ENCODE data around the gene CCDC88C. TPM values are rescaled to one million over a fixed set of nuclear protein-coding genes. Genes with fewer than 3 reads are reported as not detected.

CCDC88C gene
- total RNA-seq, 1 donor from 2014 or later = 12.4 TPM

DNA sequence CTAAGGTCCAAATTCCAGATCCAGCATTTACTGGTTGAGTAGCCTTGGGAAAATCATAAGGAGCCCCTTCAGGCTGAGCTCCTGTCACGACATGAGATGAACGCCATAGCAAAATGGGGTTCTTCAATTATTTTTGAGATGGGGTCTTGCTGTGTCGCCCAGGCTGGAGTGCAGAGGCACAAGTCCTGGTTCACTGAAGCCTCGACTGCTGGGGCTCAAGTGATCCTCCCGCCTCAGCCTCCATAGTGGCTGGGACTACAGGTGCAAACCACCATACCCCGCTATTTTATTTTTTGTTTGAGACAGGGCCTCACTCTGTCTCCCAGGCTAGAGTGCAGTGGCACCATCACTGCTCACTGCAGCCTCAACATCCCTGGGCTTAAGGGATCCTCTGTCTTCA, 147.4 kb downstream of the CCDC88C start:
- FAIRE-seq = no peak
- peaks cover 7% of the 10 kb centered on the region for H3K27me3 ChIP-seq (ENCODE audit: insufficient read depth, low read length)
- H3K9me3 ChIP-seq (ENCODE audit: insufficient read depth, low read depth, low read length) = no peaks in the 10 kb centered on the region
- no peak overlapping the region for H3K27ac ChIP-seq (ENCODE audit: low read depth, low read length)
- no peak overlapping the region for H2AFZ ChIP-seq (ENCODE audit: low read depth, low read length)
- no peaks in the 10 kb centered on the region for H3K4me1 Mint-ChIP-seq (ENCODE audit: low read depth, unreplicated experiment)
- no peaks in the 10 kb centered on the region for H3K36me3 ChIP-seq (ENCODE audit: insufficient read depth, low read length)
- no peak overlapping the region for H3K9ac ChIP-seq (ENCODE audit: low read length)
- H3K4me3 ChIP-seq (ENCODE audit: insufficient read depth, low read depth, low read length) = no peak overlapping the region
- no peak overlapping the region for H3K4me3 Mint-ChIP-seq (ENCODE audit: unreplicated experiment)
- no peaks in the 10 kb centered on the region for H3K79me2 ChIP-seq (ENCODE audit: insufficient read depth, low read length)
- H3K27ac Mint-ChIP-seq (ENCODE audit: unreplicated experiment) = no peak overlapping the region
- no peak for TF ChIP-seq EZH2 (IDR thresholded peaks at IDR 0.05; ENCODE audit: insufficient read depth, low read length)
- TF ChIP-seq, protein P1, sequence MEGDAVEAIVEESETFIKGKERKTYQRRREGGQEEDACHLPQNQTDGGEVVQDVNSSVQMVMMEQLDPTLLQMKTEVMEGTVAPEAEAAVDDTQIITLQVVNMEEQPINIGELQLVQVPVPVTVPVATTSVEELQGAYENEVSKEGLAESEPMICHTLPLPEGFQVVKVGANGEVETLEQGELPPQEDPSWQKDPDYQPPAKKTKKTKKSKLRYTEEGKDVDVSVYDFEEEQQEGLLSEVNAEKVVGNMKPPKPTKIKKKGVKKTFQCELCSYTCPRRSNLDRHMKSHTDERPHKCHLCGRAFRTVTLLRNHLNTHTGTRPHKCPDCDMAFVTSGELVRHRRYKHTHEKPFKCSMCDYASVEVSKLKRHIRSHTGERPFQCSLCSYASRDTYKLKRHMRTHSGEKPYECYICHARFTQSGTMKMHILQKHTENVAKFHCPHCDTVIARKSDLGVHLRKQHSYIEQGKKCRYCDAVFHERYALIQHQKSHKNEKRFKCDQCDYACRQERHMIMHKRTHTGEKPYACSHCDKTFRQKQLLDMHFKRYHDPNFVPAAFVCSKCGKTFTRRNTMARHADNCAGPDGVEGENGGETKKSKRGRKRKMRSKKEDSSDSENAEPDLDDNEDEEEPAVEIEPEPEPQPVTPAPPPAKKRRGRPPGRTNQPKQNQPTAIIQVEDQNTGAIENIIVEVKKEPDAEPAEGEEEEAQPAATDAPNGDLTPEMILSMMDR (IDR thresholded peaks at IDR 0.05; ENCODE audit: insufficient read depth, low read depth, low read length) = no peak
- no peak for DNase-seq (ENCODE audit: low read depth)
- no peaks in the 10 kb centered on the region for H3K36me3 Mint-ChIP-seq (ENCODE audit: low read depth, unreplicated experiment)
- H4K20me1 ChIP-seq (ENCODE audit: insufficient read depth, low read length) = no peaks in the 10 kb centered on the region
- H3K4me2 ChIP-seq (ENCODE audit: low read length) = no peak overlapping the region
- peaks cover 17% of the 10 kb centered on the region for H3K27me3 Mint-ChIP-seq (ENCODE audit: low read depth, unreplicated experiment)
- no peaks in the 10 kb centered on the region for H3K4me1 ChIP-seq (ENCODE audit: insufficient read depth, low read length)
- no peaks in the 10 kb centered on the region for H3K9me3 Mint-ChIP-seq (ENCODE audit: unreplicated experiment)

DNA sequence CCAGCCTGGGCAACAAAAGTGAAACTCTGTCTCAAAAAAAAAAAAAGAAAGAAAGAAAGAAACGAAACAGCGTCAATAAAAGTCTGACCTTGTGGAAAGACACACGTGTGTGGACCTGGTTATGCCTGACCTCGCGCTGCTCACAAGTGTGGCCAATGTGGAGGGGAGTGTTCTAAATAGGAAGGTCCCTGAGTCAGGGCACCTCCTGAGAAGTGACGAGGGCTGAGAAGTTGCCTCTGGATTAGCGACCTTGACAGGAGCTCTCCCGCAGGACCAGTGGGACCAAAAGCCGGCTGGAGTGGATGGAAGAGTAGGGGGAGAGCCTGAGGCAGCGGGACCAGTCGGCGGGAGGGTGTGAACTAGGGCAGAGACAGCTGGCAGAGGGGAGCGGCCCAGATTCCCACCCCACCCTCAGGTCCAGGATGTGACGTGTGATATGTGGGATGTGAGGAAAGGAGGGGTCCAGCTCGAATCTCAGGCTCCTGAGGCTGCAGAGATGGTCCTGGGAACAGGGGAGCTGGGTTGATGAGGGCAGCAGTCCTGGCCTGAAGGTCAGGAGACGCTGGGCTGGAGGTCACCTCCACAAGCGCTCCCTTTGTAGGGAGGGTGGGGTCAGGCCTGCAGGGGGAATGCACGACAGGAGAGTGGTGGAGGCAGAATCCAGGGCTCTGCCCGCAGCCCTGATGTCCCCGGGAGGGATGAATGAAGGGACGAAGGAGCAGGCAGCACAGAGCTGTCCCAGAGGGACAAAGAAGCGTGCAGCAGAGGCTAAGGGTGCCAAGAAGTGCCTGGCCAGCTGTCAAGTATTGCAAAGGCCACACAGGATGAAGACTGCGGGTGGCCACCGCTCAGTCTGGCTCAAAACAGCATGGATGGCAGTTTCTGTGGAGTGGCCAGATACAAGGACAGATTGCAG, 148.3 kb downstream of the CCDC88C start:
- peak overlapping the region; percentile 2 for H3K4me2 ChIP-seq (ENCODE audit: low read length)

More for the DNA sequence above, 148.3 kb downstream of the CCDC88C start:
- Histone ChIP-seq H3K9me3 (ENCODE audit: insufficient read depth, low read depth, low read length) (no peaks in the 10 kb centered on the region), H3K36me3 (ENCODE audit: insufficient read depth, low read length) (no peaks in the 10 kb centered on the region), H3K27me3 (ENCODE audit: insufficient read depth, low read length) (peaks cover 13% of the 10 kb centered on the region), H3K9ac (ENCODE audit: low read length) (no peak overlapping the region), H4K20me1 (ENCODE audit: insufficient read depth, low read length) (no peaks in the 10 kb centered on the region), H3K4me1 (ENCODE audit: insufficient read depth, low read length) (no peaks in the 10 kb centered on the region), H2AFZ (ENCODE audit: low read depth, low read length) (peak overlapping the region; percentile 26), H3K27ac (ENCODE audit: low read depth, low read length) (no peak overlapping the region), H3K79me2 (ENCODE audit: insufficient read depth, low read length) (no peaks in the 10 kb centered on the region), H3K4me3 (ENCODE audit: insufficient read depth, low read depth, low read length) (no peak overlapping the region)
- H3K36me3 Mint-ChIP-seq (ENCODE audit: low read depth, unreplicated experiment) = no peaks in the 10 kb centered on the region
- no peaks in the 10 kb centered on the region for H3K9me3 Mint-ChIP-seq (ENCODE audit: unreplicated experiment)
- no peaks in the 10 kb centered on the region for H3K4me1 Mint-ChIP-seq (ENCODE audit: low read depth, unreplicated experiment)
- H3K27me3 Mint-ChIP-seq (ENCODE audit: low read depth, unreplicated experiment) = peaks cover 22% of the 10 kb centered on the region
- no peak for FAIRE-seq
- H3K4me3 Mint-ChIP-seq (ENCODE audit: unreplicated experiment) = no peak overlapping the region
- TF ChIP-seq, protein P1 (IDR thresholded peaks at IDR 0.05; ENCODE audit: insufficient read depth, low read depth, low read length) = no peak
- no peak for TF ChIP-seq EZH2 (IDR thresholded peaks at IDR 0.05; ENCODE audit: insufficient read depth, low read length)
- no peak overlapping the region for H3K27ac Mint-ChIP-seq (ENCODE audit: unreplicated experiment)
- DNase-seq (ENCODE audit: low read depth) = no peak
